Adipose tissue (tissue), 3 donors: ENCODE data around the gene PLEKHG3. TPM values are rescaled to one million over a fixed set of nuclear protein-coding genes. Genes with fewer than 3 reads are reported as not detected.

Experiments
- H3K27ac ChIP-seq: one replicate; pipeline ENCODE4 v1.5.1; 2013; ENCODE audit warnings: low read depth, low read length
- WGBS, 3 donors: extraction: QIAGEN DNeasy Blood & Tissue Kit; methylation state at CpG; one replicate each; pipeline ENCODE4 v1.1.7; 2013; 5-methylcytosine and 5-hydroxymethylcytosine counted together
- polyA plus RNA-seq, 3 donors: library from polyadenylated mRNA; stranded (reverse); fragments of 200-250 nt; gene quantifications; one replicate each; pipeline ENCODE4 v1.2.3, GENCODE V29; 2013
- donor health status: healthy with polysubstance abuse.
- donor health status: Bipolar disorder and iron deficiency.
- donor health status: healthy.

PLEKHG3 gene
- polyA plus RNA-seq, 3 donors, result 17.8 to 23.5 (median 21.3) TPM

GRCh38 chr14:64788706-64789105, 84.5 kb downstream of the PLEKHG3 start:
- H3K27ac ChIP-seq, result no peak overlapping the region
- 33 to 48% (median 43%) methylated on average over 1 of the region's 1 CpG for WGBS, 3 donors

DNA sequence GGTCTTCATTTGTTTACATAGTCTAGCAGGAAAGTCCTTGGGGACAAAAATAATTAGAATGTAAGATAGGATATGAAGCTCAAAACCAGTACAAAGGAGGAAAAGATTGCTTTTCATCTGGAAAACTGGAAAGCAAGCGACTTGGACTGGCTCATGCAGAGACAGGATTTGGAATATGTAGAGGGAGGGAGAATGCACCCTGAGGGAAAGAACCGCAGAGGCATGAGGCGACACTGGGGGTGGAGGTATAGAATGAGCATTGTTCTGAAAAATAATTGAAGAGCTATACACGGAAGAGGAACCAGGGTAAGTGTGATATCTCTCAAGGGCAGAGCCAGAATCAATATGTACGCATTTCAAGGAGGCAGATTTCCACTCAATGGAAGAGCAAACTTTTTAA, 85.5 kb downstream of the PLEKHG3 start:
- WGBS, 3 donors, result 58 to 75% (median 74%) methylated on average over 5 of the region's 5 CpGs
- H3K27ac ChIP-seq, result no peak overlapping the region

DNA sequence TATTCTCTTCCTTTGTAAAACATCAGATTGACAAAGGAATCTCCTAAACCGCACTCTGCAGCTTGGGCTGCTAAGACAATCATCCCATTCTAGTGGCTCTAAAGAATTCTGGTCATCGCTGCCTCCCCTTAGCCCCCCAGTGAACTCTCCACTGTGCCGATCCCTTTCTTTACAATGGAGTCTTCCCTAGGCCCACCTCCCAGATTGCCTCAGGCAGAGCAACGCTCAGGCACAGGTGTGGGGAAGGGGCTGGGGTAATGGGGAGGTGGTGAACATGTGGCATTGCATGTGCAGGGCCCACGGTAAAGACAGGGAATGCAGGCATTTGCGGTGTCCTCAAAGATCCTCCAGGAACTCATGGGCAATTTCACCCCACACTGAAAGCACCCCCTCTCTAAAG, 86.3 kb downstream of the PLEKHG3 start:
- H3K27ac ChIP-seq, result no peak overlapping the region
- 82 to 90% (median 84%) methylated on average over 6 of the region's 6 CpGs for WGBS, 3 donors

- no peak overlapping the region for H3K27ac ChIP-seq
- 86 to 88% (median 87%) methylated on average over 4 of the region's 4 CpGs for WGBS, 3 donors
Observed at GRCh38 chr14:64792231-64792630, 88.0 kb downstream of the PLEKHG3 start.

GRCh38 chr14:64792871-64793560, 88.8 kb downstream of the PLEKHG3 start:
- WGBS, 3 donors, result 94 to 95% (median 95%) methylated on average over 26 of the region's 26 CpGs
- H3K27ac ChIP-seq, result no peak overlapping the region

DNA sequence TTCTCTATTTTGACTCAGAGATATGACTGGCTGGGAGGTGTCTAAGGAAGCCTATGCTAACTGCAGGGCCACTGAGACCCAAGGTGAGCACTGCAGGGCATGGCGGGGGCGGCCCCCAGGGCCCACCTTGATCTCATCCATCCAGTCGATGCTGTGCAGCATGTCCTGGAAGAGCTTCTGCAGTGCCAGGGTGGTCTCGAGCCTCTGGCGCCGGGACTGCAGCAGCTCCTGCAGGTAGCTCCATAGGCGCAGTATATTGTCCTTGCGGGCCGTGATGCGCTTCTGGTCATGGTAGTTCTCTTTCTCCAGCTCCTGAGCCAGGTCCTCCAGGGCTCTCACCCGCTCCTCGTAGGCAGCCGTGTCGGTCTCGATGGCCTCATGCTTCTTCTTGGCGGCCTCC, 91.0 kb downstream of the PLEKHG3 start:
- WGBS, 3 donors, result 93 to 97% (median 97%) methylated on average over 15 to 16 of the region's 16 CpGs
- H3K27ac ChIP-seq, result no peak overlapping the region

GRCh38 chr14:64795921-64796320, 91.7 kb downstream of the PLEKHG3 start:
- no peak overlapping the region for H3K27ac ChIP-seq
- 74 to 94% (median 78%) methylated on average over 3 of the region's 3 CpGs for WGBS, 3 donors

GRCh38 chr14:64796369-64796768, 92.1 kb downstream of the PLEKHG3 start:
- no peak overlapping the region for H3K27ac ChIP-seq
- 92 to 97% (median 92%) methylated on average over 11 of the region's 11 CpGs for WGBS, 3 donors

GRCh38 chr14:64799555-64799954, 95.3 kb downstream of the PLEKHG3 start:
- 96 to 99% (median 96%) methylated on average over 10 of the region's 10 CpGs for WGBS, 3 donors
- H3K27ac ChIP-seq, result no peak overlapping the region

Other genes with a start within 250 kb of the PLEKHG3 start
- under 1 TPM; 0.06 to 0.16 (median 0.11) TPM for gene AKAP5, start 238.9 kb upstream of the PLEKHG3 start, polyA plus RNA-seq
- 1 to 10 TPM; 2.6 to 4.0 (median 3.8) TPM for gene ZBTB25, start 200.6 kb upstream of the PLEKHG3 start, polyA plus RNA-seq
- gene ZBTB1, start 199.7 kb upstream of the PLEKHG3 start, polyA plus RNA-seq, result 10 to 100 TPM in 2 of 3 donors, 1 to 10 TPM in 1; 7.8 to 21.0 (median 19.3) TPM
- gene HSPA2, start 163.7 kb upstream of the PLEKHG3 start, polyA plus RNA-seq, result 1 to 10 TPM; 2.9 to 7.3 (median 6.0) TPM
- gene PPP1R36, start 154.5 kb upstream of the PLEKHG3 start, polyA plus RNA-seq, result 1 to 10 TPM in 2 of 3 donors, under 1 TPM in 1; 0.89 to 7.9 (median 1.0) TPM
- gene SPTB, start 175.5 kb downstream of the PLEKHG3 start, polyA plus RNA-seq, result 1 to 10 TPM; 1.1 to 3.0 (median 2.5) TPM
- 10 to 100 TPM; 20.3 to 52.4 (median 46.9) TPM for gene CHURC1, start 210.0 kb downstream of the PLEKHG3 start, polyA plus RNA-seq
- gene GPX2, start 238.3 kb downstream of the PLEKHG3 start, polyA plus RNA-seq, result 10 to 100 TPM in 1 of 3 donors, 1 to 10 TPM in 2; 2.9 to 24.8 (median 3.3) TPM